ENCODE results near the gene SLC12A5. TPM values are rescaled to one million over a fixed set of nuclear protein-coding genes. Genes with fewer than 3 reads are reported as not detected.

SLC12A5 gene
- total and polyA plus RNA-seq, 9 of the 15 experiments (the other 6 are each of a cell fraction or from before 2014, with no cell fraction given) = 0.36 to 7.5 (median 2.1) TPM

- peak; percentile 99 for TF ChIP-seq REST (IDR thresholded peaks at IDR 0.05; ENCODE audit: borderline replicate concordance)
- peak; percentile 96 for TF ChIP-seq REST (CRISPR knock-in tag; IDR thresholded peaks at IDR 0.05; ENCODE audit: low read depth)
- 0 out of 2 replicates have a peak, but pooled peaks have one; percentile 50 for TF ChIP-seq ZNF644 (tag; IDR thresholded peaks at IDR 0.05; ENCODE audit: low read depth)
- TF ChIP-seq CREB1 (IDR thresholded peaks at IDR 0.05) = no peak
- TF ChIP-seq CREB1 (CRISPR knock-in tag; IDR thresholded peaks at IDR 0.05) = 0 out of 2 replicates have a peak, but pooled peaks have one; percentile 38
- peak; percentile 96 for TF ChIP-seq MIER1 (IDR thresholded peaks at IDR 0.05; ENCODE audit: low read depth)
- no peak for TF ChIP-seq ZNF146 (CRISPR knock-in tag; IDR thresholded peaks at IDR 0.05; ENCODE audit: unreplicated experiment)
These were observed 12.0 kb downstream of the SLC12A5 start (continued) for GRCh38 chr20:46040902-46041535.

All from K562 (cell line).